IMR-90 (cell line): ENCODE results near the gene CD8B2. TPM values are rescaled to one million over a fixed set of nuclear protein-coding genes. Genes with fewer than 3 reads are reported as not detected.
"Not testable (repeated sequence)": the region's sequence is repeated elsewhere in the genome, so short reads cannot be mapped to it uniquely, and the experiment has no call there.

Experiments used
- ATAC-seq: fragments of 200-7000 bp; cut with Tn5 transposase; 2 replicates; pipeline ENCODE4 v1.9.1; 2020; ENCODE audit warnings: low read depth, mild to moderate bottlenecking, moderate library complexity
- BruUV-seq: library from RNA; stranded (reverse); fragments of 400-500 nt; replicated peaks from 2 replicates; lab custom pipeline; 2021; lab: Mats Ljungman, UMichigan
- CTCF ChIA-PET: fragments of 300-600 bp; formaldehyde crosslinking; extraction: SDS; loops from one replicate; lab custom pipeline; 2021; ENCODE audit warnings: antibody characterized with exemption; lab: Yijun Ruan, JAX
- POLR2A ChIA-PET: fragments of 300-600 bp; sonication (Branson Sonifier 250); formaldehyde crosslinking; loops from one replicate; lab custom pipeline; 2022; ENCODE audit warnings: antibody characterized with exemption; ENCODE audit not compliant: unreplicated experiment; lab: Charles Lee
- DNase-seq: peaks from one replicate; pipeline ENCODE4 v3.0.0; 2013
- H2AFZ ChIP-seq: replicated peaks from 2 replicates; pipeline ENCODE3; 2013; ENCODE audit warnings: low read length, mild to moderate bottlenecking; ENCODE audit not compliant: poor library complexity
- H2AK5ac ChIP-seq: 2 replicates; pipeline ENCODE4 v1.6.1; 2013; ENCODE audit warnings: low read depth, low read length, inconsistent platforms
- H2AK9ac ChIP-seq: replicated peaks from 2 replicates; pipeline ENCODE3; 2013; ENCODE audit warnings: mild to moderate bottlenecking, low read depth, low read length, moderate library complexity; ENCODE audit not compliant: poor library complexity
- H2BK120ac ChIP-seq: 2 replicates; pipeline ENCODE4 v1.6.1; 2013; ENCODE audit warnings: low read depth, low read length, inconsistent platforms
- H2BK15ac ChIP-seq: 3 replicates; pipeline ENCODE4 v1.6.1; 2013; ENCODE audit warnings: low read depth, low read length, inconsistent platforms
- H2BK20ac ChIP-seq: 2 replicates; pipeline ENCODE4 v1.6.1; 2013; ENCODE audit warnings: low read depth, mild to moderate bottlenecking, inconsistent platforms, low read length, moderate library complexity
- H2BK5ac ChIP-seq: 2 replicates; pipeline ENCODE4 v1.6.1; 2013; ENCODE audit warnings: mild to moderate bottlenecking, low read depth, low read length, inconsistent platforms; ENCODE audit not compliant: poor library complexity, severe bottlenecking
- H3K14ac ChIP-seq: replicated peaks from 2 replicates; pipeline ENCODE4 v1.6.1; 2013; ENCODE audit warnings: low read depth, low read length, inconsistent platforms
- H3K18ac ChIP-seq: 2 replicates; pipeline ENCODE4 v1.6.1; 2013; ENCODE audit warnings: low read depth, low read length, control low read depth
- H3K23ac ChIP-seq: 2 replicates; pipeline ENCODE4 v1.6.1; 2013; ENCODE audit warnings: low read depth, low read length, inconsistent platforms
- H3K27ac ChIP-seq: 2 replicates; pipeline ENCODE4 v1.5.1; 2013; ENCODE audit warnings: mild to moderate bottlenecking, control low read depth, low read length; ENCODE audit not compliant: insufficient read depth
- H3K27me3 ChIP-seq: 2 replicates; pipeline ENCODE4 v1.6.1; 2013; ENCODE audit warnings: low read length; ENCODE audit not compliant: control insufficient read depth, insufficient read depth
- H3K36me3 ChIP-seq: 2 replicates; pipeline ENCODE4 v1.6.1; 2013; ENCODE audit warnings: low read length, mixed read lengths; ENCODE audit not compliant: control insufficient read depth, insufficient read depth
- H3K4ac ChIP-seq: 2 replicates; pipeline ENCODE4 v1.6.1; 2013; ENCODE audit warnings: low read depth, low read length, inconsistent platforms
- H3K4me1 ChIP-seq: 2 replicates; pipeline ENCODE4 v1.6.1; 2013; ENCODE audit warnings: low read length, mixed read lengths; ENCODE audit not compliant: control insufficient read depth, insufficient read depth
- H3K4me2 ChIP-seq: 2 replicates; pipeline ENCODE4 v1.6.1; 2013; ENCODE audit warnings: low read depth, mild to moderate bottlenecking, control low read depth, low read length, moderate library complexity
- H3K4me3 ChIP-seq: 2 replicates; pipeline ENCODE4 v1.5.1; 2013; ENCODE audit warnings: low read depth, mild to moderate bottlenecking, control low read depth, low read length, moderate library complexity; ENCODE audit not compliant: insufficient read depth
- H3K56ac ChIP-seq: 2 replicates; pipeline ENCODE4 v1.6.1; 2013; ENCODE audit warnings: low read length, inconsistent platforms; ENCODE audit not compliant: insufficient read depth; ENCODE audit errors: extremely low read depth
- H3K79me1 ChIP-seq, 2 experiments: 2 replicates each; pipeline ENCODE4 v1.6.1; 2013; ENCODE audit warnings: low read length in 2 of 2, inconsistent platforms in 1 of 2, low read depth in 1 of 2
- H3K9ac ChIP-seq: 2 replicates; pipeline ENCODE4 v1.6.1; 2013; ENCODE audit warnings: low read depth, low read length, control low read depth
- H3K9me1 ChIP-seq: 2 replicates; pipeline ENCODE4 v1.6.1; 2013; ENCODE audit warnings: low read length, inconsistent platforms; ENCODE audit not compliant: insufficient read depth
- H3K9me3 ChIP-seq: 2 replicates; pipeline ENCODE4 v1.6.1; 2013; ENCODE audit warnings: low read length; ENCODE audit not compliant: control insufficient read depth, insufficient read depth
- H4K20me1 ChIP-seq: 2 replicates; pipeline ENCODE4 v1.6.1; 2013; ENCODE audit warnings: low read length, inconsistent platforms; ENCODE audit not compliant: insufficient read depth
- H4K5ac ChIP-seq: 2 replicates; pipeline ENCODE4 v1.6.1; 2013; ENCODE audit warnings: mild to moderate bottlenecking, low read depth, low read length, control low read depth
- H4K8ac ChIP-seq, 2 experiments: 2 replicates each; pipeline ENCODE4 v1.6.1; 2013; ENCODE audit warnings: low read depth in 2 of 2, low read length in 2 of 2, control low read depth in 1 of 2, inconsistent platforms in 1 of 2
- H4K91ac ChIP-seq: 2 replicates; pipeline ENCODE4 v1.6.1; 2013; ENCODE audit warnings: low read depth, low read length, inconsistent platforms; ENCODE audit not compliant: insufficient read depth
- WGBS, 2 experiments: methylation state at CpG; one replicate each; pipeline versions ENCODE4 v1.1.5 to v1.1.7; 2013; ENCODE audit warnings: missing lambda C conversion rate in 2 of 2; ENCODE audit not compliant: insufficient read length in 1 of 2; ENCODE audit errors: extremely low coverage in 2 of 2; 5-methylcytosine and 5-hydroxymethylcytosine counted together
- dilution Hi-C: fragments of 300-500 bp; cut with HindIII; formaldehyde crosslinking; loops from one replicate; pipeline ENCODE4 v1.14.3; 2018; ENCODE audit warnings: low sequenced_read_pairs; ENCODE audit not compliant: unreplicated experiment
- in situ Hi-C: fragments of 300-500 bp; cut with MboI; formaldehyde crosslinking; loops from 3 replicates; pipeline ENCODE4 v1.14.3; 2019; ENCODE audit warnings: low sequenced_read_pairs, inconsistent platforms, mixed read lengths
- intact Hi-C: fragments of 100-400 bp; cut with micrococcal nuclease; formaldehyde crosslinking; loops from 2 replicates; pipeline ENCODE4 v1.10.0; 2022
- polyA plus RNA-seq, 3 experiments: library from polyadenylated mRNA; depleted of rRNA; stranded (reverse); fragments of >200 nt; gene quantifications; 2 replicates each; pipeline ENCODE4 v1.2.3, GENCODE V29; 2012; ENCODE audit warnings: low replicate concordance in 1 of 3
- total RNA-seq: library from RNA; depleted of rRNA; stranded (reverse); fragments of >200 nt; gene quantifications from 2 replicates; pipeline ENCODE4 v1.2.3, GENCODE V29; 2012

The CD8B2 gene
- total and polyA plus RNA-seq, 2 of the 4 experiments (the other 2 are of a cell fraction): not detected

- H4K5ac ChIP-seq, H2BK20ac ChIP-seq, DNase-seq, H3K9me3 ChIP-seq, H4K91ac ChIP-seq, H3K79me1 ChIP-seq, CTCF ChIA-PET, H3K9me1 ChIP-seq, H3K4me2 ChIP-seq, intact Hi-C loops, ATAC-seq, H2AK9ac ChIP-seq, H2BK15ac ChIP-seq, H3K18ac ChIP-seq, H3K27me3 ChIP-seq, in situ Hi-C loops, BruUV-seq, dilution Hi-C loops, H2BK5ac ChIP-seq, H3K36me3 ChIP-seq, POLR2A ChIA-PET, H4K8ac ChIP-seq, H3K4ac ChIP-seq, H2AFZ ChIP-seq, H2AK5ac ChIP-seq, H4K20me1 ChIP-seq, H3K4me1 ChIP-seq, H3K4me3 ChIP-seq, H3K14ac ChIP-seq, H3K9ac ChIP-seq, H3K56ac ChIP-seq, H3K27ac ChIP-seq, H2BK120ac ChIP-seq, H3K23ac ChIP-seq: not testable (repeated sequence)
- WGBS, 2 experiments: no CpG with 5 or more reads among the region's 6 CpGs
Measured at GRCh38 chr2:106509374-106509770, 22.2 kb downstream of the CD8B2 start.

GRCh38 chr2:106510791-106511190 is 23.6 kb downstream of the CD8B2 start:
- H3K14ac ChIP-seq, H3K56ac ChIP-seq, H2BK15ac ChIP-seq, H3K4me1 ChIP-seq, H3K23ac ChIP-seq, H3K36me3 ChIP-seq, H3K18ac ChIP-seq, H4K20me1 ChIP-seq, H3K4me3 ChIP-seq, CTCF ChIA-PET, in situ Hi-C loops, H3K9me3 ChIP-seq, H2AFZ ChIP-seq, H2BK120ac ChIP-seq, dilution Hi-C loops, H2BK5ac ChIP-seq, H3K27ac ChIP-seq, H4K91ac ChIP-seq, H3K9me1 ChIP-seq, H3K79me1 ChIP-seq, ATAC-seq, H3K4me2 ChIP-seq, intact Hi-C loops, H2AK5ac ChIP-seq, DNase-seq, H2BK20ac ChIP-seq, H3K4ac ChIP-seq, H2AK9ac ChIP-seq, H3K27me3 ChIP-seq, H3K9ac ChIP-seq, H4K8ac ChIP-seq, POLR2A ChIA-PET, H4K5ac ChIP-seq, BruUV-seq: not testable (repeated sequence)
- WGBS, 2 experiments: no CpG with 5 or more reads among the region's 4 CpGs
